NAMALWA (cell line): ENCODE measurements around the gene FERMT1.
"Not testable (repeated sequence)": the region's sequence is repeated elsewhere in the genome, so short reads cannot be mapped to it uniquely, and the experiment has no call there.

Experiments used
- DNase-seq: peaks from one replicate; pipeline ENCODE4 v3.0.0-alpha.2; 2015; ENCODE audit warnings: low spot score

Gene FERMT1

DNA sequence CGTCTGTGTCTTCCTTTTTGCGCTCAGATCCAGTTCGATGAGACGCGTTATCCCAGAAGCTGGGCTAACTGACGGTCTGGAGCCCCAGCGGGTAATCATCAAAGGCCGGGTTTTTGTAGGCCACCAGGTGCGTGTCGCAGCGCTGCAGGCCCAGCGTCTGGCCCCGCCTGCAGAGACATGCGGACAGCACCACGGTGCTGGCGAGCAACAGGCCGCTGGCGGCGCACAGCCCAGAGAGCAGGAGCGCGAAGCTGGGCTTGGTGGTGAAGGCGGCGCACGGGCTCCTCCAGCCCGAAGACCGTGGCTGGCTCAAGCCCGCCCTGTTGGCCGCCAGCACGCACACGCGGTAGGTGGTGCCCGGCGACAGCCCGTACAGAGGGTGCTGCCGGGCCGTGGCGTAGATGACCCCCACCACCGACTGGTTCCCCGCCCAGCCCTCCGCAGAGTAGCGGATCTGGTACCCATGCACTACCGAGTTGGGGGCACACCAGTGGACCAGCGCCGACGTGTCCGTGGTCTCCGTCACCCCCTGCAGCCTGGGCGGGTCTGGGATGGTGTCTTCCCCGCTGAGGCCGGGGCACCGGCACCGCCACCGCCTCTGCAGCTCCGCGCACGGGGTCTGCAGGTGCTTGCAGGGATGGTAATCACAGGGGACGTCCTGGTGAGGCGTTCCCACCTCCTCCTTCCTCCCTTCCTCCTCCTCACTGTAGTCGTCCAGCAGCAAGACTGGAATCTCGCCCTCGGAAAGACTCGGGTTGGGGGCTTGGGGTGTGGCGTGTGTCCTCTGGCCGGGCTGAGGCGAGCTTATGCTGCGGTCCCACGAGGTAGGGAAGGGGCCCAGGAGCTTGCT, 81.6 kb downstream of the FERMT1 start:
- DNase-seq, result no peak

DNA sequence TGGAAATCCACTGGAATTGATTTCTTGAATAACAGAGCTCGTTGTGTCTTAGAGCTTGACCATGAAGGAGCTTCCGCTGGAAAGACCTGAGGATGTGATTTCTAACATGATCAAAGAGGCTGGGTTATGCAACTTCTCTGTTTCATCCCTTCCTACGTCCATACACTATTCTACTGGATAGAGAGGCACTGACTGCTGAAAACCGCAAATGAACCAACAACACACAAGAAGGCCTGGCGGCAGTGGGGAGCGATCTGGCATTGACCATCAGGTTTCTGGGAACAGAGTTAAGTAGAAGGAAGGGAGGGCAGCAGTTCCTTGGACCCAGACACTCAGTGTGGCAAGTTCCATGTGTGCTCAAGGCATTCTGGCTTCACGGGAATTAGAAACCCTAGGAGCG, 82.3 kb downstream of the FERMT1 start:
- no peak for DNase-seq

GRCh38 chr20:6039766-6040165, 83.1 kb downstream of the FERMT1 start:
- DNase-seq, result no peak

GRCh38 chr20:6038256-6038655, 84.6 kb downstream of the FERMT1 start:
- no peak for DNase-seq

DNA sequence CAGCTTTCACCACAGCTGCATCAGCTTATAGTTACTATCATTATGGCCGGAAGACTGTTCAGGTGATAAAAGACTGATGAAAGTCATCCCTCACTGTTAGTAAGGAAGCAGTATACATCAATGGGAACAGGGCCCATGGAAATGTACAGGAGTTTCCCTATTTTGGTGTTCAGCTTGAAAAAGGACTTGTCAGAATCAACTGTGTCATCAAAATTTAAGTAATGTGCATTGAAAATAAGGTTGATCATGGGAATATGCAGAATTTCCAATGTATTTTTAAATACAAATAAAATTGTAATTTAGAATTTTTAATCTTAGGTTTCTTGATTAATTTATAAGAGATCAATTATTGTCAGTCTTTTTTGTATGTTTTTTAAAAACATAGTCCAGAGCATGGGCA, 85.7 kb downstream of the FERMT1 start:
- no peak for DNase-seq

GRCh38 chr20:6036213-6036612, 86.6 kb downstream of the FERMT1 start:
- no peak for DNase-seq

DNA sequence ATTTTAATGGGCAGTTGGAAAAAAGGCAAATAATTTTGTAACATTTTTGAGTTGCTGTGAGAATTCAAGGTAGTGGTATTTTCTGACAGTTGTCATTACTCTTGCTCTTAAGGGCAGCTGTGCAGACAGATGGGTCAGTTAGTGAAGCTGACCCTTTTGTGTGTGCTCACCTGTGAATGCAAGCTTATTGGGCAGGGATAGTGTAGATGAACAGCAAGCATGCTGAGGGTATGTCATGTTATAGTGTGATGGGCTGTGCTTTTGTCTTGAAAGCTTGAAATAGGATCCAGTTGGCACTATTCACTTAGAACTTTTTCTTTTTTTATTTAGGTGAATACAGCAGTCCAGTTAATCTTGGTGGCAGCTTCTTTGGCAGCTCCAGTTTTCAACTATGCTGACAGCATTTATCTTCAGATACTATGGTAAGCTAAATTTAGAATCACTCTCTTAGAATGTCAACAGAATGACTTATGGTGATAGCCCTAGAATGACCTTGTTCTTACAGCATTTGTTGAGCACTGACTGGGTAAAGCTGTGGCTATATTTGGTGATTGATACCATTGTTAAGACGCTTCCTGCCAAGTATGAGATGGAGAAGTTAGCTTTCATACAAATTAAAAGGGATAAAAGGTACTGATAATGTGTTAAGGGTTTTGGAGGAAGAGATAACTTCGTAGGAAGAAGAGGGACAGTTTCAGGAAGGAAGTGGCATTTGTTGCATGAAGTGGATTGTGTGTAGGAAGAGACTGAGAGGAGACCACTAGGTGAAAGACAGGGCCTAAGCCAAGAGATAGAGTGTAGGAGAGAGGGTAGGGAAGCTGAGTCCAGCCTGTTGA, 88.5 kb downstream of the FERMT1 start:
- no peak for DNase-seq

- not testable (repeated sequence) for DNase-seq
Observed at GRCh38 chr20:6032907-6033306, 89.9 kb downstream of the FERMT1 start.

- no peak for DNase-seq
Observed at GRCh38 chr20:6030453-6031080, 92.3 kb downstream of the FERMT1 start.

GRCh38 chr20:6029538-6029937, 93.3 kb downstream of the FERMT1 start:
- DNase-seq, result no peak

GRCh38 chr20:6028818-6029217, 94.0 kb downstream of the FERMT1 start:
- DNase-seq, result no peak

GRCh38 chr20:6026051-6026450, 96.8 kb downstream of the FERMT1 start:
- DNase-seq, result no peak
